ENCODE measurements around the gene DCUN1D3. TPM values are rescaled to one million over a fixed set of nuclear protein-coding genes. Genes with fewer than 3 reads are reported as not detected.
"Not testable (repeated sequence)": the region's sequence is repeated elsewhere in the genome, so short reads cannot be mapped to it uniquely, and the experiment has no call there.

The DCUN1D3 gene
- total RNA-seq, 2 donors from 2014 or later: 7.5 to 14.5 TPM

DNA sequence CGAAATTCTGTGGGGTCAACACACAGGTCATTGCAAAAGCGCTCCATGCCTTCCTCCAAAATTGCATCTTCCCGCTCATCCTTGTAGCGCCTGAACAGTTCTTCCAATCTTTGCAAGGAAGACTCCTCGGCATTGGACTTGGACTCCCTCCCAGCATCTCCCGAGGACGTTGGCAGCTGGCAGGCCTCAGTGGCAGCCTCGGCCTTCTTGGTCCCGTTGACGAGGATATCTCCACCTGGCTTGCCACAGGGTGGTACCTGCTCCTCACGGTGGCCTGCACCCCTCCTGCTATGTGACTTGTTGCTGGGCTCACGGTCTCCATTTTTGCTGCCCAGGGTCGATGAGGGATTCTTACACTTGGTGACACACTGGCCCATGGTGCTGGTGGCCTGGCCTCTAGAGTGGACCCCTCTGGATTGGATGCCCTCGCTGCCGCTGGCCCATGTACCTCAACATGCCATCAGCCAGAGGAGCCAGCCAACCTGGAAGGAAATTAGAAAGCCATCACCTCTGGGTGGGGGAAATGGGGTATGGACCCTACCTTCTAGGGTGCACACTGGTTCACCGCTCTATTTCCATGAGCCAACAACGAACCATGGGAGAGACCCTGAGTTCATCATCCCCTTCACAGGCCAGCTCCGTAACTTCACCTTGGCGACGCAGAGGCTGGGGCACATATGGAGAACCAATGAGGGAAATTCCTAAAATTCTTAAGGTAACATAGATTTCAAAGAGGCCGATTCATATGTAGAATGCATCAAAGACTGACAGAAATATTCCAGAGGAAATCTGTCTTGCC is 37.8 kb downstream of the DCUN1D3 start:
- TF ChIP-seq, protein P1, sequence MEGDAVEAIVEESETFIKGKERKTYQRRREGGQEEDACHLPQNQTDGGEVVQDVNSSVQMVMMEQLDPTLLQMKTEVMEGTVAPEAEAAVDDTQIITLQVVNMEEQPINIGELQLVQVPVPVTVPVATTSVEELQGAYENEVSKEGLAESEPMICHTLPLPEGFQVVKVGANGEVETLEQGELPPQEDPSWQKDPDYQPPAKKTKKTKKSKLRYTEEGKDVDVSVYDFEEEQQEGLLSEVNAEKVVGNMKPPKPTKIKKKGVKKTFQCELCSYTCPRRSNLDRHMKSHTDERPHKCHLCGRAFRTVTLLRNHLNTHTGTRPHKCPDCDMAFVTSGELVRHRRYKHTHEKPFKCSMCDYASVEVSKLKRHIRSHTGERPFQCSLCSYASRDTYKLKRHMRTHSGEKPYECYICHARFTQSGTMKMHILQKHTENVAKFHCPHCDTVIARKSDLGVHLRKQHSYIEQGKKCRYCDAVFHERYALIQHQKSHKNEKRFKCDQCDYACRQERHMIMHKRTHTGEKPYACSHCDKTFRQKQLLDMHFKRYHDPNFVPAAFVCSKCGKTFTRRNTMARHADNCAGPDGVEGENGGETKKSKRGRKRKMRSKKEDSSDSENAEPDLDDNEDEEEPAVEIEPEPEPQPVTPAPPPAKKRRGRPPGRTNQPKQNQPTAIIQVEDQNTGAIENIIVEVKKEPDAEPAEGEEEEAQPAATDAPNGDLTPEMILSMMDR (IDR thresholded peaks at IDR 0.05): no peak
- no peak for TF ChIP-seq POLR2A (IDR thresholded peaks at IDR 0.05)
- H3K4me1 ChIP-seq: peaks cover 21% of the 10 kb centered on the region
- peaks cover 0 to 2% of the 10 kb centered on the region in 2 donors for H3K36me3 ChIP-seq (replicated peaks in 1 of 2; ENCODE audit: insufficient read depth in 1 of 2, low read depth in 2 of 2)
- intact Hi-C loops (cut with DNase I): no loop called here
- WGBS, 2 donors: 94 to 95% methylated on average over 12 to 20 of the region's 21 CpGs
- ATAC-seq (no peak), DNase-seq (no peak)
- no peaks in the 10 kb centered on the region for H3K27me3 ChIP-seq
- no peak overlapping the region for H3K4me3 ChIP-seq
- H3K9me3 ChIP-seq: no peaks in the 10 kb centered on the region
- no peak overlapping the region for H3K27ac ChIP-seq

DNA sequence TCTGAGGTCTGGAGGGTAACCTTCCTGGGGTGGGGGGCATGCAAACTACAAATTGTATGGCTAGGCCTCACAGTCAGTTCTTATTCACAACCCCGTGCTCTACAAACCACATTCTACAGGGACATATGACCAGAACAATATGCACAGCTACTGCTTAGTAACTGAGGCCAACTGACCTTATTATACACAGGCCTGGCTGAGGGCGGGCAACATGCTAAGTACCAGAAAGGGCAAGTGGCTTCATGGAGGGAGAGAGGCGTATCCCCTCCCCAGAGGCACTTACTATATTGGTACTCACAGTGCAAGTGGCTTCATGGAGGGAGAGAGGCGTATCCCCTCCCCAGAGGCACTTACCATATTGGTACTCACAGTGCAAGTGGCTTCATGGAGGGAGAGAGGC is 39.2 kb downstream of the DCUN1D3 start:
- H3K27me3 ChIP-seq; ATAC-seq; H3K4me1 ChIP-seq; H3K36me3 ChIP-seq (replicated peaks in 1 of 2; ENCODE audit: insufficient read depth in 1 of 2, low read depth in 2 of 2); H3K9me3 ChIP-seq; DNase-seq; H3K27ac ChIP-seq; H3K4me3 ChIP-seq; intact Hi-C loops (cut with DNase I): not testable (repeated sequence)
- 62 to 85% methylated on average over 1 to 4 of the region's 4 CpGs for WGBS, 2 donors

DNA sequence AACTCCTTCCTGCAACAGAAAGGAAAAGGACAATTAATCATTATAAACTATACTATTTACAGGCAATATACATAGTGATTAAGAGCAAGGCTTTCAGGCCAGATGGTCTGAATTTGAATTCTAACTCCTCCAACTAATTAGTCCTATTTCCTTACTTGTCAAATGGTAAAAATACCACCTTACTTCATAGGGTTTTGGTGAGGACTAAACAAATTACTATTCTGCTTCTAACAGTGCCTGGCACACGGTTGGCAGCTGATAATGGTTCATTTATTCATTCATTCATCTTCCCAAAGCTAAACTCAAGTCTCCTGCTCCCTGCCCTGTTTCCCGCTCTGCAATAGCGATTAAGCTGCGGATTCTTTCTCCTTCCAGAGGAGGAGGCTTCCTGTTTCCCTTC is 39.8 kb downstream of the DCUN1D3 start:
- 81 to 84% methylated on average over 4 of the region's 4 CpGs for WGBS, 2 donors
- H3K27ac ChIP-seq: no peak overlapping the region
- ATAC-seq (no peak), DNase-seq (no peak)
- no peak overlapping the region for H3K4me3 ChIP-seq
- H3K27me3 ChIP-seq: no peaks in the 10 kb centered on the region
- H3K36me3 ChIP-seq (replicated peaks in 1 of 2; ENCODE audit: insufficient read depth in 1 of 2, low read depth in 2 of 2): peaks cover 0 to 2% of the 10 kb centered on the region in 2 donors
- intact Hi-C loops (cut with DNase I): no loop called here
- TF ChIP-seq, protein P1 (IDR thresholded peaks at IDR 0.05): no peak
- no peak for TF ChIP-seq POLR2A (IDR thresholded peaks at IDR 0.05)
- peaks cover 1% of the 10 kb centered on the region for H3K4me1 ChIP-seq
- no peaks in the 10 kb centered on the region for H3K9me3 ChIP-seq

DNA sequence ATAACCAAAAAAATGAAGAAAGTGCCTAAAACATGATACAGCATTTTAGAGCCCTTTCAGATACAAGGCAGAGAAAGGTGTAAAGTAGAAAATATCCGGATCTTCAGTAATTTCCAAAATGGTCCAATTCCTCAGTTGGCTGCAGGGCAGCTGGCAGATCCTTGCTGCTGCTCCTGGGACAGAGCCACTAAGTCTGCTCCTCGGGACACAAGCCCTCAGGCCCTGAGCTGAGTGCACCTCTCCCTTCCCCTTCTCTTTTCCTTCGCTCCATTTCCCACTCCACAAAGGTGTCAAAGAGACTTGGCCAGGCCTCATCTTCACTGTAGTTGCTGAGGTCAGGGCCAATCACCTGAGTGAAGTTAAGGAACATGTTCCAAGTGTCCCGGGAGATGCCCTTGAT is 40.5 kb downstream of the DCUN1D3 start:
- Histone ChIP-seq H3K36me3 (replicated peaks in 1 of 2; ENCODE audit: insufficient read depth in 1 of 2, low read depth in 2 of 2) (peaks cover 0 to 2% of the 10 kb centered on the region in 2 donors), H3K9me3 (no peaks in the 10 kb centered on the region), H3K4me3 (no peak overlapping the region), H3K27ac (no peak overlapping the region), H3K4me1 (no peaks in the 10 kb centered on the region), H3K27me3 (no peaks in the 10 kb centered on the region)
- intact Hi-C loops (cut with DNase I): loop anchor here (10.0 kb wide), 1 partner anchor 45 kb away; the partner anchor contains the start of genes DCUN1D3 and LYRM1
- TF ChIP-seq, protein P1 (IDR thresholded peaks at IDR 0.05): no peak
- TF ChIP-seq POLR2A (IDR thresholded peaks at IDR 0.05): no peak
- no peak for DNase-seq
- 76 to 78% methylated on average over 4 of the region's 4 CpGs for WGBS, 2 donors
- no peak for ATAC-seq

DNA sequence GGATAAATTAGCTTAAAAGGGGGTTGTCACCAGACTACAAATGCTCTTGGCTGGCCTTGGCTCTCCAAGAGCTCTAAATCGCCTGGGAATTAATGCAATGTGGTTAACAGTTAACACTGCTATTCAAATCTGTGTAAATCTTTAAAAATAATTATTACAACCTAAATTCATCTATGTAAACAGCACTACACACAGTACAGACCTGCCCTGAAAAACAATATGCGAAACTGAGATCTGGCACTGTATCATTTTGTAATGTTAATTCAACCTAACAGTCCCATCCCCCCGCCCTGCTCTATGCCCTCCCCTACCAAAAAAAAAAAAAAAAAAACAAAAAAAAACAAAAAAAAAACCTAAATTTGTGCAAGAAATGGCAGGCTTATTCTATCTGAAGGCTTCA is 40.9 kb downstream of the DCUN1D3 start:
- ATAC-seq (no peak), DNase-seq (no peak)
- no peaks in the 10 kb centered on the region for H3K9me3 ChIP-seq
- no peaks in the 10 kb centered on the region for H3K27me3 ChIP-seq
- no peak overlapping the region for H3K4me3 ChIP-seq
- peaks cover 0 to 2% of the 10 kb centered on the region in 2 donors for H3K36me3 ChIP-seq (replicated peaks in 1 of 2; ENCODE audit: insufficient read depth in 1 of 2, low read depth in 2 of 2)
- no peaks in the 10 kb centered on the region for H3K4me1 ChIP-seq
- intact Hi-C loops (cut with DNase I): loop anchor here (10.0 kb wide), 1 partner anchor 46 kb away; the partner anchor contains the start of genes DCUN1D3 and LYRM1
- no peak overlapping the region for H3K27ac ChIP-seq
- 80 to 81% methylated on average over 3 of the region's 3 CpGs for WGBS, 2 donors
- TF ChIP-seq POLR2A (IDR thresholded peaks at IDR 0.05): no peak
- TF ChIP-seq, protein P1 (IDR thresholded peaks at IDR 0.05): no peak

Measured in body of pancreas (tissue), 4 donors.